ACHN (cell line): ENCODE results near the gene EPN2.
A peak's percentile ranks its signal among the peaks of the same experiment; 100 is the strongest.
"Not testable (repeated sequence)": the region's sequence is repeated elsewhere in the genome, so short reads cannot be mapped to it uniquely, and the experiment has no call there.

Experiments used
- DNase-seq: peaks from one replicate; pipeline ENCODE4 v3.0.0-alpha.2; 2015
- in situ Hi-C: cut with HindIII; loops from 2 replicates; pipeline ENCODE4 v1.10.0; 2017; ENCODE audit warnings: low sequenced_read_pairs, low pct_ligation_motif_present, low pct_unique_long_range_greater_than_20kb

The EPN2 gene

DNA sequence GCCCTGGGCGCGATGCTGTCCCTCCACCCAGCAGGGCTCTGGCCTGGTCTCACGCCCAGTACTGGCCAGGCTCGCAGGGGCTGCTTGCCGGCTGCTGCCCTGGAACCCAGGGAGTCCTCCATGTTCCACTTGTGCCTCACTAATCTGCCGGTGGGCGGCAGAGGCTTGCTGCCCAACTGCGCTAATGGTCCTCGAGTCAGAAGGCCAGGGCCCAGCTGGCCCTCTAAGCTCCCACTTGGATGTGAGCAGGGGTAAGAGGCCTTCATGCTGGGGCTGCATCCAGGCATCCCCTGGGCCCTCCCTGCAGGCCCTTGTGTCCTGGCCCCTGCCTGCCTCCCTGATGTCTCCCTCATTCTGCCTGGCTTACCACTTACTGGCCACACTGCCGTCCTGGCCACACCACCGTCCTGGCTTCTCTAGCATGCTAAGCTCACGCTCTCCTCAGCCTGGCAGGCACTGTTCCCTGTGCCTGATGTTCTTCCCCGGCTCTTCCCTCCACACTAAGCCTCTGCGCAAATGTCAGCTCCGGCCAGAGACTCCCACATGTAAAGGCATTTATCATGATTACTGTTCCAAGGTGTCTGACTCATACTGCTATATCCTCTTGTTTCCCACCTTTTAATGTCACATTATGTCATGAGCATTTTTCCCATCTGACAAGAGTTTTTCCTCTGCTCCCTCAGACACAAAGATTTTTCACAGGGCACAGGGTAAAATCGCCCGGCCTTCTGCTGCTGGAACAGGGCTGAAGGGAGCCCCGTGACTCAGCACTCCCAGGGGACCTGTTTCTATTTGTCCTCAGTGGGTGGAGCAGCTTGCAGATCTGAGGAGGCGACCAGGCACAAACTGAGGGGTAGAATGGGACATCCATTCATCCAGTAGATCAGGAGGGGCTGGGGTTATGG lies 109.4 kb downstream of the EPN2 start:
- DNase-seq, result peak; percentile 57
- in situ Hi-C loops, result no loop called here

GRCh38 chr17:19347323-19348080 lies 110.3 kb downstream of the EPN2 start:
- in situ Hi-C loops, result no loop called here
- no peak for DNase-seq

- no peak for DNase-seq
- in situ Hi-C loops, result no loop called here
These were observed 111.0 kb downstream of the EPN2 start for GRCh38 chr17:19348081-19348650.

GRCh38 chr17:19348806-19349205 lies 111.6 kb downstream of the EPN2 start:
- DNase-seq, result no peak
- in situ Hi-C loops, result no loop called here

DNA sequence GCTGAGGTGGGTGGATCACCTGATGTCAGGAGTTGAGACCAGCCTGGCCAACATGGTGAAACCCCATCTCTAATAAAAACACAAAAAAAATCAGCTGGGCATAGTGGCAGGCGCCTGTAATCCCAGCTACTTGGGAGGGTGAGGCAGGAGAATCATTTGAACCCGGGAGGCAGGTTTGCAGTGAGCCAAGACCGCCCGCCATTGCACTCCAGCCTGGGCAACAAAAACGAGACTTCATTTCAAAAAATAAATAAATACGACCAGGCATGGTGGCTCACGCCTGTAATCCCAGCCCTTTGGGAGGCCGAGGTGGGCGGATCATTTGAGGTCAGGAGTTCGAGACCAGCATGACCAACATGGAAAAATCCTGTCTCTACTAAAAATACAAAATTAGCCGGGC lies 116.2 kb downstream of the EPN2 start:
- DNase-seq, result not testable (repeated sequence)
- in situ Hi-C loops, result loop anchor here (25.0 kb wide), 1 partner anchor 109 kb away; no protein-coding TSS in a partner anchor

DNA sequence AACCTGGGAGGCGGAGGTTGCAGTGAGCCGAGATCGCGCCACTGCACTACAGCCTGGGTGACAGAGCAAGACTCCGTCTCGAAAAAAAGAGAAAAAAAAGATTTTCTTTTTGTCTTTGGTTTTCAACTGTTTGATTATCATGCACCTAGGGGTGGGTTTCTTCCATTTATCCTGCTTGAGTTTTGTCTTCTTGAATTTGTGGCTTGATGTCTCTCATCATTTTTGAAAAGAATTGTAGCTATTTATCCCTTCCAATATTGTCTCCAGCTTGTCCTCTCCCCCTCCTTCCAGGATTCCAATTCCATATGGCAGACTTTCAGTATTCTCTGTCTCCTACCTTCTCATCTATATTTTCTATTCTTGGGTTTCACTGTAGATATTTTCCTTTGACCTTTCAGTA lies 117.6 kb downstream of the EPN2 start:
- in situ Hi-C loops, result loop anchor here (25.0 kb wide), 1 partner anchor 108 kb away; no protein-coding TSS in a partner anchor

DNA sequence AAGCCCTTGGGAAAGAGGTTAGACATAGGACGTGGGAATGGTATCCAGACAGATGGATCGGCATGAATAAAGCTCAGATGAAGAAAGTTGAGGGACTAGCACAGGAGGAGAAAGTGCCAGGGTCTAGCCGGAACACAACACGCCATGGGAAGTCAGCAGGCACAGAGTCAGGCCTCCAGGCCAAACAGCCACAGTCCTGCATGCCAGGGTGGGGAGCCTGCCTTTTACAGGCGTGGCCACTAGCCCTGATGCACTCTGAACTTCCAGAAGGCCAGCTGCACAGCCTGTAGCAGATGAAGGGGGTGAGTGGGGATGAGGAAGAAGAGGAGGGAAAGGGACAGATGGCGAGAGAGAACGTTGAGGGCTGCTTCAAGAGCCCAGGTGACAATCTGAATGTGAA lies 120.2 kb downstream of the EPN2 start:
- in situ Hi-C loops, result loop anchor here (25.0 kb wide), 1 partner anchor 105 kb away; no protein-coding TSS in a partner anchor
- no peak for DNase-seq

More for the DNA sequence above, 117.6 kb downstream of the EPN2 start:
- DNase-seq, result no peak

DNA sequence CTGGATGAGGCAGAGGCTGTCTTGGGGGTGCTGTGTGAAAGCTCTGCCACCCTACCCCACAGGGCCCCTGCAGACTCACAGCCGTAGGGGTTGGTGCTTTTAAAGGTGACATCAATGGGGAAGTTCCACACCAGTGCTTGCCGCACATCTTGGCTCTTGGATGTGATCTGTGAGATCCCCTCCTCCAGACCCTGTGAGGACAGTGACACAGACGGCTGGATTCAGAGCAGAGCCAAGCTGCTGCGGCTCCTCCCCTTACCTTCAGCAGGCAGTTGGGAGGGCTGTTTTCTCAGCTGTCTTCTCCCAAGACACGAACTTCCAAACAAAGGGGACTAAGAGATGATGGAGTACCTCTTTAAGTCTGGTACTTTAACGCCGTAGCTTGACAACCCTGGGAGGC lies 120.6 kb downstream of the EPN2 start:
- no peak for DNase-seq
- in situ Hi-C loops, result loop anchor here (25.0 kb wide), 1 partner anchor 105 kb away; no protein-coding TSS in a partner anchor

GRCh38 chr17:19359151-19359550 lies 122.0 kb downstream of the EPN2 start:
- DNase-seq, result no peak
- in situ Hi-C loops, result loop anchor here (25.0 kb wide), 1 partner anchor 103 kb away; no protein-coding TSS in a partner anchor

DNA sequence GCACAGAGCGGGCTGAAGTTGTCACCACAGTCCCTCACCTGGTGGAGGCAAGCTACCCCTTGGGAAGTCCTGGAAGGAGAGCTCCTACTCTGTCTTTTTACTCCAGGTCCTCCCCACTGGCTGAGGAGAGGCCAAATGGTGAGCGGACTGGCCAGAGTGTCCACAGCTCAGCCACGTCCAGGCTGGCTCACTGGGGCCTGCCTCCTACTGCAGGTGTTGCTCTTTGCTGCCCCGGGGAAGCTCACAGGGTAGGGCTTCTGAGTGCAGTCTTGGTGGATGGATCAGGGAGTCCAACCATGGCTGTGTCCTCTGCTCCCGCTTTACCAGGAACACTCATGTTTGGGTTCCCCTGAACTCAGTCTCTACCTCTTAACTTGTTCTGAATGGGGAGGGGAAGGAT lies 122.7 kb downstream of the EPN2 start:
- in situ Hi-C loops, result loop anchor here (25.0 kb wide), 1 partner anchor 102 kb away; no protein-coding TSS in a partner anchor
- no peak for DNase-seq

DNA sequence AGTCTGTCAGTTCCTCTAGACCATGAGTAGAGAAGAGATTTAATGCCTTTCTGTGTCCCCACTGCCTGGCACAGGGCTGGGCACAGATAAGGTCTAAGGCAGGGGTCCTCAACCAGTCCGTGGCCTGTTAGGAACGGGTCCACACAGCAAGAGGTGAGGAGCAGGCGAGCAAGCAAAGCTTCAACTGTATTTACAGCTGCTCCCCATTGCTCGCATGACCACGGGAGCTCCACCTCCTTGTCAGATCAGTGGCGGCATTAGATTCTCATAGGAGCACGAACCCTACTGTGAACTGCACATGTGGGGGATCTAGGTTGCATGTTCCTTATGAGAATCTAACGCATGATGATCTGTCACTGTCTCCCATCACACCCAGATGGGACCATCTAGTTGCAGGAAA lies 123.6 kb downstream of the EPN2 start:
- no peak for DNase-seq

GRCh38 chr17:19361326-19361725 lies 124.2 kb downstream of the EPN2 start:
- in situ Hi-C loops, result loop anchor here (25.0 kb wide), 1 partner anchor 101 kb away; no protein-coding TSS in a partner anchor

More for the DNA sequence above, 123.6 kb downstream of the EPN2 start:
- in situ Hi-C loops, result loop anchor here (25.0 kb wide), 1 partner anchor 102 kb away; no protein-coding TSS in a partner anchor

GRCh38 chr17:19361944-19362276 lies 124.7 kb downstream of the EPN2 start:
- no peak for DNase-seq
- in situ Hi-C loops, result loop anchor here (25.0 kb wide), 1 partner anchor 100 kb away; no protein-coding TSS in a partner anchor

More at GRCh38 chr17:19361326-19361725, 124.2 kb downstream of the EPN2 start:
- no peak for DNase-seq

DNA sequence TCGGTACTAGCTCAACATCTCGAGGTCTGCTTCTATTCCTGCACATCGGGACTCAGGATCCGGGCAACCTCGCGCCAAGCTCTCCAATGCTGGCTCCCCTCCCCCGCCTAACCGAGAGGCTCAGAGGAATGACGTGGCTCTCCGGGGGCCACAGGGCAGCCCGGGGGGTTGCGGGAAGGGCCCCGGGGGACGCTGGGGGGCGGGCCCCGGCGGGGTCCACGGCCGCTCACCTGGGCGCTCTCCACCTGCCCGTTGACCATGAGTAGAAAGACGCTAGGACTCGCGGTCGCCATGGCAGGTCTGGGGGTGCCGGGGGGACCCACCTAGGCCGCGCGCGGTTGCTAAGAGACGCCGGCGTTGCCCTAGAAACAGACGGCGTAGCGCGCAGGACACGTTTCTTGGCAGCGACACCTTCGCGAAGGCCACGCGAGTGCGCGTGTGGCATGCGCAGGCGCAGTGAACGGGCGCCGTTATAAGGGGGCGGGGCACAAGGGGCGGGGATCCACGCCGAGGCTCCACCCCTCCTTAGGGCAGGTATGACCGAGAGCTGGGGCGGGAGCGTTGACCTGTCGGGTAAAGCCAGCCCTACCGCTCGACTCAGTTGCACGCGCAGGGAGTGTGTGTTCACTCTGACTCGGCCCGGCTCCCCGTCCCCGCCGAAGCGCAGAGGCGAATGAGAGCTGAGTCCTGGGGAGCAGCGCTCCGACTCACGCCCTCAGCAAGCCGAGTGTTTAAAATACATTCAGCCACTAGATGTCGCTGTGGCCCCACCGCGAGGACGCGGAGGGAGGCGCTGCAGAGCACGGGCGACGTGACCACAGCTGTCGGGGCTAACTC lies 125.3 kb downstream of the EPN2 start, which contains the start of gene B9D1:
Gene B9D1 (minus strand): TSS at position 447 of the 837 bp plus-strand sequence. CDS start 154 bp downstream, at position 293.
- in situ Hi-C loops, result loop anchor here (25.0 kb wide), 1 partner anchor 100 kb away; no protein-coding TSS in a partner anchor
- DNase-seq, result peak; percentile 95

DNA sequence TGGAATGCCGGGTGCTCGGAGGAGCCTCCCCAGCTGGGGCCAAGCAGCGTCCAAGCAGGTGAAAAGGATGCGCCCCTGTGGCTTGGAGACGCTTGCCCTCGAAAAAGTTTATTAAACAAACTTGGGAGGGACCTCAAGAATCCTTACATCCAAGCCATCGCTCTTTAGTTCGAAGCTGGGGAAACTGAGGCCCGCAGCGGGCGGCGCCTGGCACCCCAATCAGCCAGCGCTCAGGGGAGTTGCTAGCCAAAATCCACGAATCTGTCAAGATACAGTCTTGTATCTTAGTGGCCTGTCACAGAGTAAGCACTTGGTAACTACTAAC lies 125.9 kb downstream of the EPN2 start:
- in situ Hi-C loops, result loop anchor here (25.0 kb wide), 1 partner anchor 99 kb away; no protein-coding TSS in a partner anchor
- no peak for DNase-seq

GRCh38 chr17:19363460-19364035 lies 126.4 kb downstream of the EPN2 start:
- no peak for DNase-seq
- in situ Hi-C loops, result loop anchor here (25.0 kb wide), 1 partner anchor 99 kb away; no protein-coding TSS in a partner anchor
